Right cardiac atrium (tissue), 5 donors: ENCODE measurements around the gene RHBG. TPM values are rescaled to one million over a fixed set of nuclear protein-coding genes. Genes with fewer than 3 reads are reported as not detected.
A peak's percentile ranks its signal among the peaks of the same experiment; 100 is the strongest.
"Not testable (repeated sequence)": the region's sequence is repeated elsewhere in the genome, so short reads cannot be mapped to it uniquely, and the experiment has no call there.

Source experiments
- ATAC-seq, 2 donors: fragments of 200-7000 bp; cut with Tn5 transposase; one replicate each; pipeline versions ENCODE4 v1.8.0 to v1.9.1; 2020; ENCODE audit warnings: moderate library complexity in 2 of 2, mild to moderate bottlenecking in 1 of 2
- DNase-seq, 3 donors: peaks; one replicate each; pipeline ENCODE4 v3.0.0-alpha.2; 2020
- H3K27ac ChIP-seq: one replicate; pipeline ENCODE4 v1.5.1; 2013; ENCODE audit warnings: mild to moderate bottlenecking, low read length, control low read depth, moderate library complexity
- H3K27me3 ChIP-seq: one replicate; pipeline ENCODE4 v1.6.1; 2013; ENCODE audit not compliant: control insufficient read depth, insufficient read depth
- H3K4me1 ChIP-seq: one replicate; pipeline ENCODE4 v1.6.1; 2013; ENCODE audit warnings: low read length; ENCODE audit not compliant: control insufficient read depth, insufficient read depth
- H3K4me3 ChIP-seq: one replicate; pipeline ENCODE4 v1.5.1; 2013; ENCODE audit warnings: low read length, control low read depth
- H3K9me3 ChIP-seq: one replicate; pipeline ENCODE4 v1.6.1; 2013; ENCODE audit warnings: low read length; ENCODE audit not compliant: control insufficient read depth
- WGBS: extraction: QIAGEN DNeasy Blood & Tissue Kit; methylation state at CpG from one replicate; pipeline ENCODE4 v1.1.7; 2013; 5-methylcytosine and 5-hydroxymethylcytosine counted together
- intact Hi-C, 4 donors: fragments of 100-400 bp; cut with DNase I; formaldehyde crosslinking; loops; one replicate each; pipeline versions ENCODE4 v1.11.0 to v1.14.0; 2022 to 2023
- long read RNA-seq, 4 donors: library from polyadenylated mRNA; unstranded; transcript quantifications; one replicate each; pipeline ENCODE4 v2.0.0, GENCODE V29; 2020 to 2021
- polyA plus RNA-seq: library from polyadenylated mRNA; stranded (reverse); fragments of 200-250 nt; gene quantifications from one replicate; pipeline ENCODE4 v1.2.3, GENCODE V29; 2013
- total RNA-seq, 4 donors: library from RNA; stranded (reverse); fragmentation: NEBNext Ultra II Directional; extraction: Animal tissue kit (Norgen Biotek cat#: 25700); gene quantifications; one replicate each; pipeline ENCODE4 v1.2.1, GENCODE V29; 2021
- donor health status: healthy with polysubstance abuse.
- donor health status: DM: no; HTN: yes; CAD: no.
- donor health status: DM: no; HTN: no; CAD: no.
- donor health status: DM: no; HTN: yes; CAD: no; lungs with severe emphysema.
- donor health status: DM: yes; HTN: yes; CAD: no.

The RHBG gene
- total RNA-seq: not detected
- polyA plus RNA-seq: 0.20 TPM
- long read RNA-seq, donor 1: 0 reads
- long read RNA-seq, donor 2: 0 reads
- long read RNA-seq, donor 3: 0 reads
- long read RNA-seq, donor 4: 0 reads

- WGBS: 9% methylated on average over 48 of the region's 48 CpGs
- no peaks in the 10 kb centered on the region for H3K9me3 ChIP-seq
- no peaks in the 10 kb centered on the region for H3K27me3 ChIP-seq
- peak; percentile 46 to 48 for ATAC-seq
- no peak within 1 kb of the TSS for H3K27ac ChIP-seq
- peak; percentile 31 to 74 (median 72) for DNase-seq
- H3K4me1 ChIP-seq: peaks cover 2% of the 10 kb centered on the region
- intact Hi-C loops: no loop called here
- peak within 1 kb of the TSS; percentile 7 for H3K4me3 ChIP-seq
These were observed at the start of gene RHBG for GRCh38 chr1:156368889-156369684. RHBG (plus strand) TSS chr1:156369211; CDS start chr1:156369250, 39 bp downstream.

GRCh38 chr1:156319664-156320063, 49.3 kb upstream of the RHBG start:
- Histone ChIP-seq H3K4me1 (no peaks in the 10 kb centered on the region), H3K27me3 (no peaks in the 10 kb centered on the region), H3K4me3 (no peak overlapping the region), H3K9me3 (no peaks in the 10 kb centered on the region), H3K27ac (no peak overlapping the region)
- 79% methylated on average over 1 of the region's 1 CpG for WGBS
- ATAC-seq (no peak), DNase-seq (no peak)
- intact Hi-C loops: loop anchor here in 1 of 4 donors (10.0 kb wide), 1 partner anchor 235 kb away; the partner anchor contains the start of gene MEX3A

- intact Hi-C loops: no loop called here
- H3K4me3 ChIP-seq: no peak overlapping the region
- H3K9me3 ChIP-seq: no peaks in the 10 kb centered on the region
- no peak for ATAC-seq
- no peaks in the 10 kb centered on the region for H3K27me3 ChIP-seq
- no peak overlapping the region for H3K27ac ChIP-seq
- no peaks in the 10 kb centered on the region for H3K4me1 ChIP-seq
- 79% methylated on average over 3 of the region's 3 CpGs for WGBS
- no peak for DNase-seq
These were observed 48.5 kb upstream of the RHBG start for GRCh38 chr1:156320560-156320959.

GRCh38 chr1:156323179-156323578, 45.8 kb upstream of the RHBG start:
- ATAC-seq, H3K27ac ChIP-seq, H3K9me3 ChIP-seq, H3K4me3 ChIP-seq, H3K4me1 ChIP-seq, intact Hi-C loops, H3K27me3 ChIP-seq, DNase-seq: not testable (repeated sequence)
- WGBS: 94% methylated on average over 9 of the region's 9 CpGs

- Histone ChIP-seq H3K9me3 (no peaks in the 10 kb centered on the region), H3K27me3 (no peaks in the 10 kb centered on the region), H3K27ac (no peak overlapping the region), H3K4me1 (peaks cover 5% of the 10 kb centered on the region), H3K4me3 (peak overlapping the region; percentile 87)
- ATAC-seq (no peak), DNase-seq (no peak)
- WGBS: 88% methylated on average over 4 of the region's 4 CpGs
- intact Hi-C loops: no loop called here
These were observed 32.8 kb upstream of the RHBG start for GRCh38 chr1:156336242-156336641.

- peak in 1 of 3 donors; percentile 58 for DNase-seq
- Histone ChIP-seq H3K27ac (peak overlapping the region; percentile 83), H3K4me1 (peaks cover 5% of the 10 kb centered on the region), H3K9me3 (no peaks in the 10 kb centered on the region), H3K4me3 (peak overlapping the region; percentile 87), H3K27me3 (no peaks in the 10 kb centered on the region)
- no peak for ATAC-seq
- intact Hi-C loops: no loop called here
- WGBS: 31% methylated on average over 34 of the region's 34 CpGs
These were observed 31.7 kb upstream of the RHBG start for GRCh38 chr1:156337052-156337887.

- DNase-seq (peak in 2 of 3 donors; percentile 56 to 59), ATAC-seq (peak in 1 of 2 donors; percentile 5)
- Histone ChIP-seq H3K27me3 (no peaks in the 10 kb centered on the region), H3K4me1 (peaks cover 5% of the 10 kb centered on the region), H3K4me3 (peak overlapping the region; percentile 87), H3K27ac (peak overlapping the region; percentile 83), H3K9me3 (no peaks in the 10 kb centered on the region)
- intact Hi-C loops: no loop called here
- under 1% methylated on average over 14 of the region's 14 CpGs for WGBS
These were observed 31.2 kb upstream of the RHBG start for GRCh38 chr1:156337888-156338179.

- H3K9me3 ChIP-seq: no peaks in the 10 kb centered on the region
- H3K4me3 ChIP-seq: peak within 1 kb of the TSS; percentile 87
- H3K4me1 ChIP-seq: peaks cover 5% of the 10 kb centered on the region
- H3K27ac ChIP-seq: peak within 1 kb of the TSS; percentile 83
- DNase-seq (peak; percentile 99 to 100 (median 100)), ATAC-seq (peak; percentile 97)
- intact Hi-C loops: no loop called here
- H3K27me3 ChIP-seq: no peaks in the 10 kb centered on the region
- under 1% methylated on average over 47 of the region's 47 CpGs for whole genome bisulfite sequencing
These were observed 30.6 kb upstream of the RHBG start, which contains the start of the genes CCT3 and TSACC for GRCh38 chr1:156338180-156338976. CCT3 (minus strand) TSS chr1:156338292; CDS start chr1:156338184, 108 bp downstream. TSACC (plus strand) TSS chr1:156338526; CDS start chr1:156339758, 1,232 bp downstream.

GRCh38 chr1:156342166-156342955, 26.6 kb upstream of the RHBG start:
- WGBS: 76% methylated on average over 1 of the region's 1 CpG
- Histone ChIP-seq H3K9me3 (no peaks in the 10 kb centered on the region), H3K4me1 (no peaks in the 10 kb centered on the region), H3K27ac (no peak overlapping the region), H3K27me3 (no peaks in the 10 kb centered on the region), H3K4me3 (no peak overlapping the region)
- DNase-seq: no peak
- no peak for ATAC-seq
- intact Hi-C loops: no loop called here

- intact Hi-C loops: no loop called here
- WGBS: 66% methylated on average over 3 of the region's 3 CpGs
- Histone ChIP-seq H3K27me3 (no peaks in the 10 kb centered on the region), H3K4me3 (no peak overlapping the region), H3K27ac (no peak overlapping the region), H3K9me3 (no peaks in the 10 kb centered on the region), H3K4me1 (no peaks in the 10 kb centered on the region)
- DNase-seq (no peak), ATAC-seq (no peak)
These were observed 24.6 kb upstream of the RHBG start for GRCh38 chr1:156344409-156344808.
